Cardiac muscle cell (in vitro differentiated cells and primary cell): ENCODE results near the gene SCUBE1. TPM values are rescaled to one million over a fixed set of nuclear protein-coding genes. Genes with fewer than 3 reads are reported as not detected.

Experiments
- DNase-seq, 2 donors: peaks; one replicate each; pipeline versions ENCODE4 v3.0.0 to v3.0.0-alpha.2; 2010 to 2017; ENCODE audit warnings: low read depth in 1 of 2, low spot score in 1 of 2
- H3K27ac ChIP-seq: fragments of 200-600 bp; sonication (generic); 2 replicates; pipeline ENCODE4 v1.5.1; 2016
- H3K27me3 ChIP-seq: fragments of 200-600 bp; sonication (generic); 2 replicates; pipeline ENCODE4 v1.6.0; 2016; ENCODE audit warnings: control low read depth
- H3K36me3 ChIP-seq: fragments of 200-600 bp; sonication (generic); 2 replicates; pipeline ENCODE4 v1.5.1; 2016; ENCODE audit warnings: control low read depth
- H3K4me1 ChIP-seq: fragments of 200-600 bp; sonication (generic); 2 replicates; pipeline ENCODE4 v1.8.1; 2017; ENCODE audit warnings: low read depth, mild to moderate bottlenecking, mixed run types
- H3K4me3 ChIP-seq: fragments of 200-600 bp; sonication (generic); 2 replicates; pipeline ENCODE4 v1.5.1; 2016; ENCODE audit warnings: mild to moderate bottlenecking
- H3K9me3 ChIP-seq: fragments of 200-600 bp; sonication (generic); 2 replicates; pipeline ENCODE4 v1.5.1; 2017; ENCODE audit warnings: low read depth, mild to moderate bottlenecking, control low read depth
- polyA plus RNA-seq: library from polyadenylated mRNA; unstranded; fragments of >200 nt; fragmentation: Nextera tagmentation; extraction: Ambion mirVana; gene quantifications from 2 replicates; pipeline ENCODE4 v1.2.1, GENCODE V29; 2016
- total RNA-seq: library from RNA; depleted of rRNA; stranded (reverse); fragments of >200 nt; gene quantifications from 2 replicates; pipeline ENCODE4 v1.2.3, GENCODE V29; 2016
- TF ChIP-seq, protein P1 (sequence below): IDR thresholded peaks from 2 replicates; pipeline ENCODE4 v1.5.1; 2012; ENCODE audit warnings: low read depth, mild to moderate bottlenecking, low read length

Gene SCUBE1
- total and polyA plus RNA-seq, 2 experiments from 2014 or later = 2.1 to 6.9 TPM

GRCh38 chr22:43272869-43273318 is 70.3 kb downstream of the SCUBE1 start:
- TF ChIP-seq, protein P1, sequence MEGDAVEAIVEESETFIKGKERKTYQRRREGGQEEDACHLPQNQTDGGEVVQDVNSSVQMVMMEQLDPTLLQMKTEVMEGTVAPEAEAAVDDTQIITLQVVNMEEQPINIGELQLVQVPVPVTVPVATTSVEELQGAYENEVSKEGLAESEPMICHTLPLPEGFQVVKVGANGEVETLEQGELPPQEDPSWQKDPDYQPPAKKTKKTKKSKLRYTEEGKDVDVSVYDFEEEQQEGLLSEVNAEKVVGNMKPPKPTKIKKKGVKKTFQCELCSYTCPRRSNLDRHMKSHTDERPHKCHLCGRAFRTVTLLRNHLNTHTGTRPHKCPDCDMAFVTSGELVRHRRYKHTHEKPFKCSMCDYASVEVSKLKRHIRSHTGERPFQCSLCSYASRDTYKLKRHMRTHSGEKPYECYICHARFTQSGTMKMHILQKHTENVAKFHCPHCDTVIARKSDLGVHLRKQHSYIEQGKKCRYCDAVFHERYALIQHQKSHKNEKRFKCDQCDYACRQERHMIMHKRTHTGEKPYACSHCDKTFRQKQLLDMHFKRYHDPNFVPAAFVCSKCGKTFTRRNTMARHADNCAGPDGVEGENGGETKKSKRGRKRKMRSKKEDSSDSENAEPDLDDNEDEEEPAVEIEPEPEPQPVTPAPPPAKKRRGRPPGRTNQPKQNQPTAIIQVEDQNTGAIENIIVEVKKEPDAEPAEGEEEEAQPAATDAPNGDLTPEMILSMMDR = no peak
- Histone ChIP-seq H3K27ac (no peak overlapping the region), H3K4me3 (no peak overlapping the region), H3K27me3 (peaks cover 12% of the 10 kb centered on the region), H3K4me1 (no peaks in the 10 kb centered on the region), H3K9me3 (no peaks in the 10 kb centered on the region), H3K36me3 (no peaks in the 10 kb centered on the region)
- DNase-seq = peak in 1 of 2 donors; percentile 35

DNA sequence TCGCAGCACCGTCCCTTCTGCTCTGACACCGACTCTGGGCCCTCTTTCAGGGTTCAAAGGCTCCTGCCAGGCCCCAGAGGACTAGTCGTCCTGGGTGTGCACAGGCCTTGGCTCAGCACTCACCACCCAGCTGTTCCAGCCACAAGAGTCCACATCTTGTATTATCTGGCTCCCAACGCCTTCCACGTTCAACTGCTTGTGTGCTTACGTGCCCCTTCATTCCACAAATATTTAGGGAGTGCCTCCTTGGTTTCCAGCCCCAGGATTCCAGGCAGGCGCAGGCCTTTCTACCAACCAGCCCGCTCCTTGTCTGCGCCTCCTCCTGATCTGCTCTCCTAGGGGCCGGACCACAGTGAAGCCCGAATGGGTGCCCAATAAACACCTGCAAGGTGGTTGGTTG is 70.9 kb downstream of the SCUBE1 start:
- Histone ChIP-seq H3K27me3 (peaks cover 12% of the 10 kb centered on the region), H3K9me3 (no peaks in the 10 kb centered on the region), H3K4me3 (no peak overlapping the region), H3K27ac (no peak overlapping the region), H3K36me3 (no peaks in the 10 kb centered on the region), H3K4me1 (no peaks in the 10 kb centered on the region)
- TF ChIP-seq, protein P1 = no peak
- peak in 1 of 2 donors; percentile 21 for DNase-seq

DNA sequence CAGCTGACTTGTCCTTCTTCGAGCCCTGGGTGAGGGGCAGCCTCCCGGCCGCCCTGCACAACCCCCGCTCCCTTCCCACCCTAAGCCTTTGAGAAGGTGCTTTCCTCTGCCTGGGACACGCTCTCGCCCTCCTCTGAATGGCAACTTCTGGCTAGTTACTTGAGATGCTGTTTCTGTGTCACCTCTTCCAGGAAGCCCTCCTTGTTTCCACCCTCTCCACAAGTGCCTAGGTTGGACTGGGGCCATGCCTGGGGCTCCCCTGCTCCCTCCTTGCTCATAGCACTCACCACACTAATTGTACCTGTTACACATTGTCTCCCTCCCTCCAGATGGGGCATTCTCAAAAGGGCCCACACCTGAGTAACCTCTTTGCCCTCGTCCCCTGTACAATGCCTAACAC is 72.2 kb downstream of the SCUBE1 start:
- TF ChIP-seq, protein P1 = no peak
- no peaks in the 10 kb centered on the region for H3K36me3 ChIP-seq
- H3K27me3 ChIP-seq = peaks cover 7% of the 10 kb centered on the region

GRCh38 chr22:43270314-43270908 is 72.8 kb downstream of the SCUBE1 start:
- peaks cover 1% of the 10 kb centered on the region for H3K4me1 ChIP-seq
- H3K27ac ChIP-seq = no peak overlapping the region
- H3K4me3 ChIP-seq = no peak overlapping the region
- peak in 1 of 2 donors; percentile 15 for DNase-seq
- H3K9me3 ChIP-seq = no peaks in the 10 kb centered on the region
- no peaks in the 10 kb centered on the region for H3K36me3 ChIP-seq
- TF ChIP-seq, protein P1 = peak; percentile 33
- peaks cover 2% of the 10 kb centered on the region for H3K27me3 ChIP-seq

More for the DNA sequence above, 72.2 kb downstream of the SCUBE1 start:
- Histone ChIP-seq H3K9me3 (no peaks in the 10 kb centered on the region), H3K27ac (no peak overlapping the region), H3K4me1 (no peaks in the 10 kb centered on the region), H3K4me3 (no peak overlapping the region)
- DNase-seq = no peak

DNA sequence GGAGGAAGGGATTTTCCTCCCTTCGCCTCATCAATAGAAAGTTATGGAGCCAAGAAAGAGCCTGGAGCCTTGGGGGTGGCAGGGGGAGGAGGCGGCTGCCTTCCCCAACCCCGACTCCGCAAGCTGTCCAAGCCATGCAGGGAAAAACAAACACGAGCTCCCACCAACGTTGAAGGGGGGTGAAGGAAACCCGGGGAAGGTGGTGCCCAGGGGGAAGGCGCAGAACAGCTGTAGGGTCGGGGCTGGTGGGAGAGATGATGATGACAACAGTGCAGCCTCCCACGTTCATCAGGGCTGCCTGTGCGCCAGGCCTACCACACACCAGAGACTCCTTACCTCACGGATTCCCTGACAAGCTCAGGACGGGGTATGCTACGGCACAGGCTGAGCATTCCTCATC is 73.5 kb downstream of the SCUBE1 start:
- TF ChIP-seq, protein P1 = no peak
- DNase-seq = no peak
- Histone ChIP-seq H3K36me3 (no peaks in the 10 kb centered on the region), H3K4me3 (no peak overlapping the region), H3K9me3 (no peaks in the 10 kb centered on the region), H3K27me3 (no peaks in the 10 kb centered on the region), H3K4me1 (peaks cover 9% of the 10 kb centered on the region), H3K27ac (no peak overlapping the region)
